K562 (cell line): ENCODE results near the gene ATG7. TPM values are rescaled to one million over a fixed set of nuclear protein-coding genes. Genes with fewer than 3 reads are reported as not detected.
A peak's percentile ranks its signal among the peaks of the same experiment; 100 is the strongest.

Experiments used
- ERF ChIP-seq: fragments of 450-650 bp; formaldehyde crosslinking; IDR thresholded peaks from 2 replicates; pipeline ENCODE4 v1.4.0; 2020; ENCODE audit warnings: mild to moderate bottlenecking, mixed read lengths
- SMAD4 ChIP-seq: fragments of 250-450 bp; sonication (Bioruptor Pico); conservative IDR thresholded peaks from 2 replicates; pipeline ENCODE4 v1.8.0; 2021; ENCODE audit warnings: inconsistent platforms, mild to moderate bottlenecking, moderate library complexity
- ZBTB1 ChIP-seq: sonication (generic); formaldehyde crosslinking; IDR thresholded peaks from 2 replicates; pipeline ENCODE4 v1.8.1; 2023; ENCODE audit warnings: missing genetic modification reagents, low read depth, mild to moderate bottlenecking, borderline replicate concordance
- polyA plus RNA-seq, 8 experiments: library from polyadenylated mRNA; depleted of rRNA in 4 of 8; stranded (reverse) in 5 of 8; unstranded in 3 of 8; fragments of >200 nt; fragmentation: Nextera tagmentation in 2 of 8; fragmentation: Illumina TruSeq in 1 of 8; extraction: Ambion mirVana in 2 of 8; extraction: Trizol in 1 of 8; gene quantifications; 2 replicates each; pipeline versions ENCODE4 v1.2.1 to v1.2.3, GENCODE V29; 2011 to 2014; ENCODE audit warnings: inconsistent platforms in 1 of 8, missing spikeins in 1 of 8
- total RNA-seq, 7 experiments: library from RNA; depleted of rRNA in 6 of 7; stranded (reverse); fragments of >200 nt in 6 of 7; fragmentation: Illumina TruSeq in 2 of 7; extraction: Trizol in 2 of 7; gene quantifications; 2 replicates each; pipeline versions ENCODE4 v1.2.1 to v1.2.3, GENCODE V29; 2011 to 2021; ENCODE audit warnings: low replicate concordance in 1 of 7
- TF ChIP-seq, protein P1 (sequence below): fragments of 450-650 bp; IDR thresholded peaks from 2 replicates; pipeline ENCODE4 v1.6.1; 2016; ENCODE audit warnings: low read depth

ATG7 gene
- total and polyA plus RNA-seq, 9 of the 15 experiments (the other 6 are each of a cell fraction or from before 2014, with no cell fraction given), result 18.3 to 45.3 (median 33.6) TPM

GRCh38 chr3:11271986-11272904 is at the start of gene ATG7 (continued):
- TF ChIP-seq, protein P1, sequence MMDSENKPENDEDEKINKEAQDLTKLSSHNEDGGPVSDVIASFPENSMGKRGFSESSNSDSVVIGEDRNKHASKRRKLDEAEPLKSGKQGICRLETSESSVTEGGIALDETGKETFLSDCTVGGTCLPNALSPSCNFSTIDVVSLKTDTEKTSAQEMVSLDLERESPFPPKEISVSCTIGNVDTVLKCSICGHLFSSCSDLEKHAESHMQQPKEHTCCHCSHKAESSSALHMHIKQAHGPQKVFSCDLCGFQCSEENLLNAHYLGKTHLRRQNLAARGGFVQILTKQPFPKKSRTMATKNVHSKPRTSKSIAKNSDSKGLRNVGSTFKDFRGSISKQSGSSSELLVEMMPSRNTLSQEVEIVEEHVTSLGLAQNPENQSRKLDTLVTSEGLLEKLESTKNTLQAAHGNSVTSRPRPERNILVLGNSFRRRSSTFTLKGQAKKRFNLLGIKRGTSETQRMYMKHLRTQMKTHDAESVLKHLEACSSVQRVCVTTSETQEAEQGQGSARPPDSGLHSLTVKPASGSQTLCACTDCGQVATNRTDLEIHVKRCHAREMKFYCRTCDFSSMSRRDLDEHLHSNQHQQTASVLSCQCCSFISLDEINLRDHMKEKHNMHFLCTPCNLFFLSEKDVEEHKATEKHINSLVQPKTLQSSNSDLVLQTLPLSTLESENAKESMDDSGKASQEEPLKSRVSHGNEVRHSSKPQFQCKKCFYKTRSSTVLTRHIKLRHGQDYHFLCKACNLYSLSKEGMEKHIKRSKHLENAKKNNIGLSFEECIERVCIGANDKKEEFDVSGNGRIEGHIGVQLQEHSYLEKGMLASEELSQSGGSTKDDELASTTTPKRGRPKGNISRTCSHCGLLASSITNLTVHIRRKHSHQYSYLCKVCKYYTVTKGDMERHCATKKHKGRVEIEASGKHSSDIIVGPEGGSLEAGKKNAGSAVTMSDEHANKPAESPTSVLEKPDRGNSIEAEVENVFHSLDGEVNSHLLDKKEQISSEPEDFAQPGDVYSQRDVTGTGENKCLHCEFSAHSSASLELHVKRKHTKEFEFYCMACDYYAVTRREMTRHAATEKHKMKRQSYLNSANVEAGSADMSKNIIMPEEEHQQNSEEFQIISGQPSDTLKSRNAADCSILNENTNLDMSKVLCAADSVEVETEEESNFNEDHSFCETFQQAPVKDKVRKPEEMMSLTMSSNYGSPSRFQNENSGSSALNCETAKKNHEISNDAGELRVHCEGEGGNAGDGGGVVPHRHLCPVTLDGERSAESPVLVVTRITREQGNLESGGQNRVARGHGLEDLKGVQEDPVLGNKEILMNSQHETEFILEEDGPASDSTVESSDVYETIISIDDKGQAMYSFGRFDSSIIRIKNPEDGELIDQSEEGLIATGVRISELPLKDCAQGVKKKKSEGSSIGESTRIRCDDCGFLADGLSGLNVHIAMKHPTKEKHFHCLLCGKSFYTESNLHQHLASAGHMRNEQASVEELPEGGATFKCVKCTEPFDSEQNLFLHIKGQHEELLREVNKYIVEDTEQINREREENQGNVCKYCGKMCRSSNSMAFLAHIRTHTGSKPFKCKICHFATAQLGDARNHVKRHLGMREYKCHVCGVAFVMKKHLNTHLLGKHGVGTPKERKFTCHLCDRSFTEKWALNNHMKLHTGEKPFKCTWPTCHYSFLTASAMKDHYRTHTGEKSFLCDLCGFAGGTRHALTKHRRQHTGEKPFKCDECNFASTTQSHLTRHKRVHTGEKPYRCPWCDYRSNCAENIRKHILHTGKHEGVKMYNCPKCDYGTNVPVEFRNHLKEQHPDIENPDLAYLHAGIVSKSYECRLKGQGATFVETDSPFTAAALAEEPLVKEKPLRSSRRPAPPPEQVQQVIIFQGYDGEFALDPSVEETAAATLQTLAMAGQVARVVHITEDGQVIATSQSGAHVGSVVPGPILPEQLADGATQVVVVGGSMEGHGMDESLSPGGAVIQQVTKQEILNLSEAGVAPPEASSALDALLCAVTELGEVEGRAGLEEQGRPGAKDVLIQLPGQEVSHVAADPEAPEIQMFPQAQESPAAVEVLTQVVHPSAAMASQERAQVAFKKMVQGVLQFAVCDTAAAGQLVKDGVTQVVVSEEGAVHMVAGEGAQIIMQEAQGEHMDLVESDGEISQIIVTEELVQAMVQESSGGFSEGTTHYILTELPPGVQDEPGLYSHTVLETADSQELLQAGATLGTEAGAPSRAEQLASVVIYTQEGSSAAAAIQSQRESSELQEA, result no peak
- TF ChIP-seq ERF, result 0 out of 2 replicates have a peak, but pooled peaks have one; percentile 71
- TF ChIP-seq ZBTB1 (CRISPR knock-in tag), result 0 out of 2 replicates have a peak, but pooled peaks have one; percentile 26
- TF ChIP-seq SMAD4 (CRISPR knock-in tag), result peak; percentile 28; the same call in 1 of the 2 replicates
